GM18861 (cell line): Measurements from ENCODE around the gene SH2D2A.

Source experiments
- ATAC-seq: cut with Tn5 transposase; IDR thresholded peaks from one replicate; pipeline ENCODE4 v1.9.1; 2021; ENCODE audit not compliant: unreplicated experiment

Gene SH2D2A

GRCh38 chr1:156816561-156817328 lies at the start of gene SH2D2A:
TSS of gene SH2D2A (minus strand) at chr1:156816848. CDS start at chr1:156816708, 140 bp downstream.
- peak; percentile 76 for ATAC-seq

DNA sequence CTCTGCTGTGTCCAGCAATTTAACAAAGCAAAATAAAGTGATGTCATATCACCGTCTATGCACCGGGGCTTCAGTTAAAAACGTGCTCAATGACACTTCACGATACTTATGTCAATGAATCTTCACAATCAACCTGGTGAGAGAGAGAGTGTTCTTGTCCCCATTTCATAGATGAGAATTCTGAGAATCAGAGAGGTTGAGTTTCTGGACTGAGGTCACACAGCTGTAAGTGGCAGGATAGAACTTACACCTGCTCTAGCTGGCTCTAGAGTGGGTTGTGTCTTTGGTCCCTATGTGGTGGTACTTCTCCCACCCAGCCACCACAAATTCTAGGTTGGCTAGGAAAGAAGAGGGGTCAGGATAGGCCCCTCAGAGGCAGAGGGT lies 49.2 kb upstream of the SH2D2A start:
- ATAC-seq, result no peak

DNA sequence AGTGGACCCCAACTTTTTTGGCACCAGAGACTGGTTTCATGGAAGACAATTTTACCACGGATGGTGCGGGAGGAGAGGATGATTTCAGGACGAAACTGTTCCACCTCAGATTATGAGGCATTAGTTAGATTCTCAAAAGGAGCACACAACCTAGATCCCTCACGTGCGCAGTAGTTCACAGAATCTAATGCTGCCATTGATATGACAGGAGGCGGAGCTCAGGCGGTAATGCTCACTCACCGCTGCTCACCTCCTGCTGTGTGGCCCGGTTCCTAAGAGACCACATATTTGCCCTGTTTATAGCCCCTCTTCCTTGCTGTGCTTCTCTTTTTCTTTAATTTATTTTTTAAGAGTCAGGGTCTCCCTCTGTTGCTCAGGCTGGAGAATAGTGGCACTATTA lies 48.6 kb upstream of the SH2D2A start:
- ATAC-seq, result no peak

DNA sequence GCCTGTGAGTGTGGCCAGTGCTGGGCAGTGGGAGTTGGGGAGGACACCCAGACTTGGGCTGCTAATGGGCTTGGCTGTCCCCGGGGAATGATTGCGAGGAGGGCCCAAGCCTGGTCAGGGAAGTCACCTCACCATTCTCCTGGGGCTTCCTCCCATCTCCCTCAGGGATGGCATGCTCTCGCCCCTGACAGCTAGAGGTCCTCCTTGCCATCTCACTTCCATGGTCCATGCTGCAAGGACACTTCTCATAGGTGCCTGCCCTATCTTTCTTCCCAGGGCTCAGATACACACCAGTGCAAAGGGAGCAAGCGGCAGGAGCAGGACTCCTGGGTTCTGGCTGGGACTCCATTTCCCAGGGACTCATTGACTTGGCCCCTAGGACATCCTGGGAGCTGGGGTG lies 48.1 kb upstream of the SH2D2A start:
- ATAC-seq, result no peak

DNA sequence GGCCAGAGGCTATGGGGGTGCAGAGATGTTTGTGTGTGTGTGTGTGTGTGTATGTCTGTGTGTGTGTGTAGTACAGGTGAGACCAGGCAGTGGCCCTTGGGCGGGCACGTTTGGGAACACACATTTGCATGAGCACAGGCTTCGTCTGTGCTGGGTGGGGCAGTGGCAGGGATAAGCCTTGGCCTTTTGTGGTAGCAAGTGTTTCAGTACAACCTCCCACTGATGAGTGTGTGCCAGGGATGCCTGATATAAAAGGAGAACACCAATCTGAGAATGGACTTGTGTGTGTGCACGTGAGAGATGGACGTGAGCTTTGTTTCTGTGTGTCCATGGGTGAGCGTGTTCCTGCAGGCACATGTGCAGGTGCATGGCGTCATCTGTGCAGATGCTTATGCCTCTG lies 47.0 kb upstream of the SH2D2A start:
- no peak for ATAC-seq

DNA sequence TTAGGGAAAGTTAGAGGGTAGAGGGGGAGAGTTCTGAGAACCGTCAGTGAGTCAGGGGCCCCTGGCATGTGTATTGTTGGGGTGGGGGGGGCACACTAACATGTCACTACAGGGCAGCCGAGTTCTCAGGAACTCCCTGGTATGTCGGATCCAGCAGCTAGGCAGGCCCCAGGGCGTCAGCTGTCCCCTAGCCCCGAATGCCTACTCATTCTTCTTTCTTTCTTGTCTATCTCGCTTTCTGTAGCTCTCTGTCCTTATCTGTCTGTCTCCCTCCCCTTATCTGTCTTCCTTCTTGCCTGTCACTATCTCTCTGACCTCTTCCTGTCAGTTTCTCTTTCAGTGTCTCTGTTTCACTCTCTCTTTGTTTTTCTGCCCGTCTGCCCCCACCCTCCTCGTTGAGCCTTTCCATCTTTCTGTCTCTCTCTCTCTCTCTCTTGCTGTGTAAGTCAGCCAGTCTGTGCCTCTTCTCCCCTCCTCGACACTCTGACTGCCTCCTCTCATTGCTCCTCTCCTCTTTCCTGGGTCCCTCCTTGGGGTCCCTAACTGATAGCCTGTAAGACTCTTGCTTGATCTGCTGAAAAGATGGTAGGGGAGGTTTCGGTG lies 46.5 kb upstream of the SH2D2A start:
- no peak for ATAC-seq

- no peak for ATAC-seq
Measured at GRCh38 chr1:156862584-156862983, 45.9 kb upstream of the SH2D2A start.

GRCh38 chr1:156860628-156861423 lies 44.2 kb upstream of the SH2D2A start, which contains the start of gene NTRK1:
TSS of gene NTRK1 (plus strand) at chr1:156860865. CDS start at chr1:156860935, 70 bp downstream.
- no peak for ATAC-seq

- ATAC-seq, result no peak
Measured at GRCh38 chr1:156860113-156860627, 43.5 kb upstream of the SH2D2A start.

DNA sequence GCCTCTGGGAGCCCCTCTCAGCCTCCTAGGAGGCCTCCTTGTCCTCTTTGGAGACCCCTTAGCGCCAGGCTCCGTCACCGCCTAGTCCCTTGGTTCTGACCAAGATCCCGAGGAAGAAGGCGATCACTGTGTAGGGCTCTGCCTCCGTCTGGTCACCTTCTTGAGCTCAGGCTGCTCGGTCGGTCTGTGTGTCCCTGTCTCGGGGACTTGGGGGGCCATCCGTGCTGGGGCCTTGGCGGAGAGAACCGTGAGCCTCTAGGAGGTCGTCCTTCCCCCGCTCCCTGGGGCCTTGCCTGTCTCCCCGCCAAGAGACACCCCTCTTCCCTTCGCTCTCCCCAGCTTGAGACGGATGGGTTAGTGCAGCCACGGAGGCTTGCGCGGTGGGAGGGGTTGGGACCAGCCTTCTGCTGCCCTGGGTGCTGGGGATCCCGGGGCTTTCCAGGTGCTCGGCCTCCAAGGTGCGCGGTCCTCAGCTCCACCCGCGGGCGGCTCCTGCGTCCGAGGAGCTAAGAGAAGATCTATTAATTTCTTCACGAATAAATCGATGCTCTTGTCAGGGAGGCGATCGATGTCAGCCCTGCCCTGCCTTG lies 43.0 kb upstream of the SH2D2A start:
- no peak for ATAC-seq

GRCh38 chr1:156858959-156859522 lies 42.4 kb upstream of the SH2D2A start, which contains the start of gene INSRR:
TSS of gene INSRR (minus strand) at chr1:156859117. CDS start at chr1:156858621, 496 bp downstream.
- no peak for ATAC-seq

GRCh38 chr1:156858555-156858956 lies 41.9 kb upstream of the SH2D2A start:
- no peak for ATAC-seq

DNA sequence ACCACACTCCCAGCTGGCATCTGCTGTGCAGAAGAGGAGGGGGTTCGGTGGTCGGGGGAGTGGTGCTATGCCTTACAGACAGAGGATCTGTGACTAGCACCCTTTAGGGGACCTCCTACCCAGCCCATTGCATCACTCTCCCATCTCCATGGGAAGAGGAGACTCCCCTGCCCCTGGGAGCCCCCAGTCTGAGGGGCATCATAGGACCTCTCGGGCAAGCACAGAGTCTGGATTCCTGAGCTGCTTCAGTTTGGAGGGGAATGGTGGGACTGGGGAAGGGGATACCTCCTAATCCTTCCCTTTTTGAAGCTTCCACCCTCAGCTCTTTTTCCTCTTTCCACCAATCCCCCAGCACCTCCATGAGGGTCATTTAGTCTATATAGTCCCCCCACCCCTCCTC lies 40.9 kb upstream of the SH2D2A start:
- no peak for ATAC-seq

DNA sequence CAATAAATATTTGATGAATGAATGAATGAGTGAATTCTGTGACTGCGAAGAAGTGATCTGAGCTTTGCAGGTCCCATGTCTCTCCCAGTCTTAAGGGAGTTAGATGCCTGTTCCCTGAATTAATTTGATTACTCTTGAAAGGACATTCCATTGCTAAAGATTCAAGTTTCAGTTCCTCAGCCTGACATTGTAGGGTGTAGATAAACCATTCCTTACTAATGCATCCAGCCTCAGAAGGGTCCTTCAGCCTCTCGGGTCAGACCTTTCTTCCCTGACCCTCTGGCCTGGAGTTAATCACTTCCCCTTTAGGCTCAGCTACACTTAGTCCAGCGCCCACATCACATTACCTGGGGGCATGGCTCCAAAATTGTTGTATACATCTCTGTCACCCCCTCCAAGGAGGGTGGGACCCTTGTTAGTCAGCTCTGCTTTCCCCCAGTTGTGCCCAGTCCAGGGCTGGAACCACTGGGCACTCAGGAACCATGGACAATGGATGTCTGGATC lies 39.7 kb upstream of the SH2D2A start:
- ATAC-seq, result no peak

DNA sequence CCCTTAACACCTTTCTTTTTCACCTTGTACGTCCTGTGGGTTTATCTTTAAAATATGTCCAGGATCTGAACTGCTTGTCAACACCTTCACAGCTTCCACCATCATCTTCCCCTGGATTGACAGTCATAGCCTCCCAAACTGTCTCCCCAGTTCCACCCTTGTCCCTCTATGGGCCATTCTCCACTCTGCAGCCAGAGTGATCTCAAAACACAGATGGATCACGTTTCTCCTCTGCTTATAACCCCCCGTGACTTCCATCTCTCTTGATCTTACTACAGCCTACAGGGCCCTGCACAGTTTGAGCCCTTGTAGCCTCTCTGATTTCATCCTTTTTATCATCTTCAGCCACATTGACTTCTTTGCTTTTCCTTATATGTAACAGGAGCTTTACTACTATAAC lies 38.0 kb upstream of the SH2D2A start:
- no peak for ATAC-seq

- ATAC-seq, result no peak
Measured at GRCh38 chr1:156853761-156854160, 37.1 kb upstream of the SH2D2A start.

- no peak for ATAC-seq
Measured at GRCh38 chr1:156852418-156852874, 35.8 kb upstream of the SH2D2A start.

DNA sequence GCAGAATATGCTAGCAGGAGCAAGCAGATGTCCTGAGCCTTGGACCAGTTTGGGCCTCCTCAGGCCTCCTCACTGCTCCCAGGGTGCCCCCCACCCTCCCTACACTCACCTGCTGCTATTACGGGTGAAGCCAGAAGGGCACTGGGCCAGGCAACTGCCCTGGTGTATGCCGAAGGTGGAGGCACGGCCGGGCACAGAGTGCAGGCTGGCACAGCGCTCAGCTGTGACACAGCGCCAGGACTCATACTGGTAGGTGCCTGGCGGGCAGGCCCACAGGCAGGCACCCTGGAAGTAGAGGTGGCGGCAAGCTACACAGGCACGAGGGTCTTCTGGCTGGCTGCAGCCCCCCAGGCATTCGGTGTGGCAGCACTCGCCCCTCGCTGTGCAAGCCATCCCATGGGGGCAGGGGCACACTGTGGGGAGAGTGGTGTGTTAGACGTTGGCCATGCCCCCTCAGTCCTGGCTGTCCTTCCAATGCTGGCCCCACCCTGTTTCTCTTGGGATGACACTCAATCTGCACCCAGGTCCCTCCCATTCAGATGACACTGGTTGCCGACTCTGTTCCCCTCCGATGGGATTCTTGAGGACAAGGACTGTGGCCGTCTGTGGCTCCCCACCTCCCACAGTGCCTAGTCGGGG lies 35.2 kb upstream of the SH2D2A start:
- no peak for ATAC-seq

- no peak for ATAC-seq
Measured at GRCh38 chr1:156849151-156849496, 32.5 kb upstream of the SH2D2A start.
